NCI-H2196 treated with DMSO at 0.1 percent for 48 hours (cell line): ENCODE data around the gene SEC14L3.
"Not testable (repeated sequence)": the region's sequence is repeated elsewhere in the genome, so short reads cannot be mapped to it uniquely, and the experiment has no call there.

Experiments
- DNase-seq: peaks from one replicate; lab custom pipeline; 2025; ENCODE audit not compliant: unreplicated experiment; lab: John Stamatoyannopoulos, UW

Gene SEC14L3

DNA sequence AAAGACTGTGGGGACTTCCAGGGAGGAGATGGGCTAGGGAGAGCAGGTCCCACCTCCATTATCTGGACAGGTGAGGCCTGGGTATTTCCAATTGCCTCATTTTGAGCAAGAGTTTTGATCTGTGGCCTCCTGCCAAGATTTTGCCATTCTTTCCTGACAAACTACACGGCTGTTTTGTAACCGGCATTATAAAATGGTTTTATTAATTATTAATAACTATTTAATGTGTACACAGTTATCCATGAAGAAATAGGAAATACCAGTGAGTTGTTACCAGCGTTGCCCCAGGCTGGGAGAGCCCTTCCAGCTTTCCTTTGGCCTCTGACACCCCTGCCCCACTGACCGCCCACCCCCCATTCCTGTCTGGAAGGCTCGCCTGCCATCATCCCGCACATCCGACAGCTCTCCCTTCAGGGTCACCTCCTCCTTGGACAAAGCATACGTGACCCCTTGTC, 14.9 kb upstream of the SEC14L3 start:
- DNase-seq: no peak

DNA sequence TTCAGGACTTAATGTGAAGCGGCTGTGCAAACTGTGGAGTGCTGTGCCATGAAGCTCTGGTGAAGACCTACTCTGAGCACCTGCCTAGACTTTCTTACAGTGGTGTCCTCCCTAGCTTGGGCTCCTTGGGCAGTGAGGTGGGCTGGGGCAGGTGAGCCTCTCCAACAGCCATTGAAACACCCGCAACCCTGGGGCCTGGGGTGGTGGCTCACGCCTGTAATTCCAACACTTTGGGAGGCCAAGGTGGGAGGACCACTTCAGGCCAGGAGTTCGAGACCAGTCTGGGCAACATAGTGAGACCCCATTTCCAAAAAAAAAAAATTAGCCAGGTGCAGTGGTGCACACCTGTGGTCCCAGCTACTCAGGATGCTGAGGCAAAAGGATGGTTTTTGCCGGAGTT, 14.3 kb upstream of the SEC14L3 start:
- DNase-seq: no peak

DNA sequence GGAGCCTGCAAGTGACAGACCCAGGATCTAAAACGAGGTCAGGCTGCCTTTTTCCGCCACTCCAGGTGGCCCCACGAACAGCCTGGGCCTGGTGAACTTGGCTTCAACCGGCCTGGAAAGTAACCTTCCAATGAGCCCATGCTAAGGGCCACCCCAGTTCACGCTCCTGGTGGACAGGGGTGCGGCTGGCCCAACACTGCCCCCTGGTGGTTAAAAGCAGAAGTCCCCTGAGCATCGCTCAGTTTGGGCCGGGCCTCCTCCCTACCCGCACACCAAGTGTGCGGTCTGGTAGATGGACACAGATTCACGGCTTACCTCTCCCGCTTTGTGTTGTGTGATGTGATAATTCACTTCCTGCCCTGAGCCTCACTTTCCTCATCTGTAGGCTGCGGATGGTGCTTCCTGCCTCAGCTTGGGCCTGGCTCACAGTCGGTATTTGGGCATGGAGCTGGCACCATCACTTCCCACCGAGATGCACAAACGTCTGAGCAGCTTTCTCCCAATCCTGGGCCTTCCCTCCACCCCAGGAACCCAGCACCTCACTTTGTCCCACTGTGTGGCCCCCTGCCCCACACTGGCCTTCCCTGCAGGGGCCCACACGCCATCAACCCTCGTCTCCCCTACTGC, 13.7 kb upstream of the SEC14L3 start:
- no peak for DNase-seq

GRCh38 chr22:30483169-30483568, 11.4 kb upstream of the SEC14L3 start:
- DNase-seq: no peak

DNA sequence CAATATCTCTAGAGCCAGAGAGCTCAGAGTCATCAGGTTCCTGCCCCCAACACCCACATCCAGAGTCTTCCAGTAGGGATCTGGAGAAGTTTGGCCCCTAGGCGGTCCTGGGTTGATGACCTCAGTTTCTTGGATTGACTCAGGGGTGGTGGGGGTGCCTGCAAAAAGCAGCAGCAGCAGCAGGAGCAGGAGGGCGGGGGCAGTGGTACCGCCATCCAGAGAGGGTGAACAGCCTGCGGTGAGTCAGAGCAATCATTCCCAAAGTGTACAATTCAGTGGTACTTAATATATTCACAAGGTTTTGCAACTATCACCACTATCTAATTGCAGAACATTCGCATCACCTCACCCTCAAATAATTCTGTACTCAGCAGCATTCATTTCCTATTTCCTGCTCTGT, 9.9 kb upstream of the SEC14L3 start:
- no peak for DNase-seq

DNA sequence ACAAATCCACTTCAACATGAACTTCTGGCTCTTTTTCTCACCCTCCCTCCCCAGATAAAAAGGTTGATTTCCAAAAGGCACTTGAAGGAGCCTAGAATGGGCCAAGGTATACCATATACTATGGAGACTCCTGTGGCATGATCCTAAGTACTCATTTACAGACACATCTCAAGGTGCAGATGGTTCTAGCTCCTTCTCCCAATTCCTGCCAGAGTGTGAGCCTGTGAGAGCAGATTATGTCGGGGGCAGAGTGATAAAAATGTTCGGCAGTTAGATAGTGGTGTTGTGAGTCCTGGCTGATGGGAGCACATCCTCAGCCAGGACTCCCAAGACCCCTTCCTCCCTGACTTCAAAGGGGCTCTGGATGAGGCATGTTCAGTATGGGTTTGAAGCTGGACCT, 8.2 kb upstream of the SEC14L3 start:
- no peak for DNase-seq

DNA sequence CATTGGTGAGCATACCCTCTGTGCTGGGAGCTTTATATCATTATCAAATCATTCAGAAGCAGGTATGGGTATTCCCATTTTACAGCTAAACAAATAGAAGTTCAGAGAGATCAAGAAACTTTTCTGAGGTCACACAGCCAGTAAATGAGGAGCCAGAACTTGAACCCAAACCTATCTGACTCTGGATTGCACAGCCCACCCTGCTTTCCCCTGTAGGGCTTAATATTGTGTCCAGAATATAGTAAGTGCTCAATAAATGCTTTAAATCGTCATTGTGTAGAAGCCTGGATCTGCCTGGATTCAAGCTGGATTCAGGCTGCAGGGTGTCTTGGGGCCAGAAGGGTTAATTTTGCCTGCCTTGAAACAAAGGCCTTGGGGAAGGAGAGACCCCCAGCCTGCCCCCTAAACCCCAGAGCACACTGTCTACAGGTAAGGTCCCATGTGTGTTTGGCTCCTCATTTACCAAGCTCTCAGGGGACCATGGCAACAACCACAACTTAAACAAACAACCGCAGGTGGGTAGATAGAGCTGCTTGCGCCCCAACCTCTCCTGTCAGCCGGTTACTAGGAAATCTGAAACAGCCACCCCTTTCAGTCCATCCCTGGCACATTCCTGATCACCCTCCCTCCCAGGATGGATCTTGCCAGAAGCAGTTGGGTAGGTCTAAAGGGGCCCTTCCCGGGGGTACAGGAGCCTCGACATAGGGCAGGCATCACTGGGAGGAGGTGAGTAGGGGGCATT, 3.0 kb upstream of the SEC14L3 start:
- no peak for DNase-seq

- DNase-seq: no peak
These were observed 2.3 kb upstream of the SEC14L3 start for GRCh38 chr22:30474121-30474520.

DNA sequence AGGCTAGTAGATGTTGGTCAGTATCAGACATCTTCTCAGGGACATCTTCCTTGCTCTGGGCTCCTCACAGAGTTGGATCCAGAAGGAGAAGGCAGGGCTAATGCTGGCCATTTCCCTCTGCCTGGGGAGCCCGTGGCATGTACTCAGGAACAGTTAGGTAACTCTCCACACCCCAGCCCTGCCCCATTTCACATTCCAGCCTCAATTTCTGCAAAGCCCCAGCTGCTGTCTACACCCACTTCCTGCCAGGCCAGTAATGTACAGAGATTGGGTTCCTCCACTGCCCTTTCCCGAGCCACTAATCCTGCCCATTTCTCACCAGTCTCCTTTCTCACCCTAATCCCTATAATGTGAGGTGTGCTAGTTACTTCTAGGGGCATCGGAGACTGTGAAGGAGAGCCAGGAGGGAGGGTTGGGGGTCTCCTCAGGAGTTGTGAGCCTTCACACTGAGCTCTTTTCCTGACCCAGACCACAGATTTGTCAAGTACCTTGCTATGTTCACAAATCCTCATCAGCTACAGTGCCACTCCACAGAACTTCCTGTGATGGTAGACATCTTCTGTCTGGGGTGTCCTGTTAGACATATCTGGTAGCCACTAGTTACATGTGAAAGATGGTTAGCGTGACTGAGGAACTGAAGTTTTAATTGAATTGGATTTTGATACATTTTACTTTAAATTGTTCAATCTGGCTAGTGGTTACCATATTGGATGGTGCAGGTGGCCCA, 1.3 kb upstream of the SEC14L3 start:
- DNase-seq: no peak

DNA sequence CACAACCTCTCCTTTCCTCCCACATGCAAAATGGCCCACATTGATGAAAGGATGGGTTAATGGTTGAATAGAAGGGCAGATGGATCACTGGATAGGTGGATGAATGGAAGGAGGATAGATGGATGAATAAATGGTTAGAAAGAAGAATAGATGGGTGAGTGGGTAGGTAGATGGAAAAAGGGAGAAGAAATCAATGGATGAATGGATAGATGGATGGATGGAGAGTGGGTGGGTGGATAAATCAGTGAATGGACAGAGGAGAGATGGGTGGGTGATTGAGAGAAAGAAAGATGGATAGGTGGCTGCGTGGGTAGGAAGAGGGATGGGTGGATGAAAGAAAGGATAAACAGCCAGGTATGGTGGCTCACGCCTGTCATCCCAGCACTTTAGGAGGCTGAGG, 1.2 kb downstream of the SEC14L3 start:
- no peak for DNase-seq

DNA sequence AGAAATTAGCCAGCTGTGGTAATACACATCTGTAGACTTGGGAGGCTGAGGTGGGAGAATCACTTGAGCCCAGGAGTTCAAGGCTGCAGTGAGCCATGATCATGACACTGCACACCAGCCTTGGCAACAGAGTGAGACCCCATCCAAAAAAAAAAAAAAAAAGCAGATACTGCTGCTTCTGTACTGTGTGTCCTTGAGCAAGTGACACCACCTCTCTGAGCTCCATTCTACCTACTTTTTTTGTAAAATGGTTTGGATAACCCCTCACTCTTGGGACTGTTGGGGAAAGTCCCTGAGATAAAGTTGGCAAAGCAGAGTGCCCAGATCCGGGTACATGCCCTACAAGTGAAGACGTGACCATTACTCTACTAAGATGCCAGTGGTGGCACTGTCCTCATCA, 2.7 kb downstream of the SEC14L3 start:
- no peak for DNase-seq

DNA sequence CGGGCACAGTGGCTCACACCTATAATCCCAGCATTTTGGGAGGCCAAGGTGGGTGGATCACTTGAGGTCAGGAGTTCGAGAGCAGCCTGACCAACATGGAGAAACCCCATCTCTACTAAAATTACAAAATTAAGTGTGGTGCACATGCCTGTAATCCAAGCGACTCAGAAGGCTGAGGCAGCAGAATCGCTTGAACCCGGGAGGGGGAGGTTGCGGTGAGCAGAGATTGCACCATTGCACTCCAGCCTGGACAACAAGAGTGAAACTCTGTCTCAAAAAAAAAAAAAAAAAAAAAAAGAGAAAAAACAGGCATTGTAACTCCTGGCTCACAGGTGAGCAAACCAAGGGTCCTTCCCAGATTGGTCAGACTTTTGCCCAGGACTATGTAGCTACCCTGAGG, 11.3 kb downstream of the SEC14L3 start:
- DNase-seq: not testable (repeated sequence)

DNA sequence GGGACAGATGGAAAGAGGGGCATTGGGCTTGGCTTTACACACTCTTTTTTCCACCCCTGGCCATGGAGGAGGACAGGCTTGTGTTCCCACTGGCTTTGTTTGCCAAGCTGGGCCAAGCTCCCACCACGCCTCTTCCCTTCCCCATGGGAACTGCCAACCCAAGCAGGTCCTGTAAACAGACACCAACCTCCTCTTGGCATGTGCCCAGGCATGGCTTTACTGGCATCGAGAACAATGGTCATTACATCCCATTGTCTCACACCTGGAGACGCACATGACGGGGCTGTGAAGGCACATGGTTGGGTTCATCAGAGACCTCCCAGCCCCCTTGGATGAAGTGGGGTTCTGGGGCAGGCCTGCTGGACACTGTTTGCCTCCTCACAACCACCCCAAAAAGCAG, 11.7 kb downstream of the SEC14L3 start:
- peak; percentile 47 for DNase-seq

- no peak for DNase-seq
These were observed 12.4 kb downstream of the SEC14L3 start for GRCh38 chr22:30459181-30460052.

DNA sequence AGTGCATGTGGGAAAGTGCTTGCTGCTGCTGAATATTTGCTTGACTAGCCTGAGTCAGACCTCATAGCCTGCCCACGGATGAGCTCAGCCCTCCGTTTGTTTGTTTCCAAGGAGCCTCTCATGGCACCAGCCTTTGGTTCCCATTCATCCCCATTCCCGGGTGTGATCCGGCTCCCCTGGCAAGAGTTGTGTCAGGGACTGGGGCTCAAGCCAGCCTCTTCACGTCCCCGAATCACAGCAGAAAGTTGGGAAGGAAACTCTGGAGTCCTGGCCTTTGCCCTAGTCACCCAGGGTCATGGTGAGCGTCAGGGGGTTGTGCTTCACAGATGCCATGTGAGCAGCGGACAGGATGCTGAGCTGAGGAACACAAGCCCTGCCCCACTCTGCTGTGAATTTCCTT, 13.8 kb downstream of the SEC14L3 start:
- DNase-seq: no peak

DNA sequence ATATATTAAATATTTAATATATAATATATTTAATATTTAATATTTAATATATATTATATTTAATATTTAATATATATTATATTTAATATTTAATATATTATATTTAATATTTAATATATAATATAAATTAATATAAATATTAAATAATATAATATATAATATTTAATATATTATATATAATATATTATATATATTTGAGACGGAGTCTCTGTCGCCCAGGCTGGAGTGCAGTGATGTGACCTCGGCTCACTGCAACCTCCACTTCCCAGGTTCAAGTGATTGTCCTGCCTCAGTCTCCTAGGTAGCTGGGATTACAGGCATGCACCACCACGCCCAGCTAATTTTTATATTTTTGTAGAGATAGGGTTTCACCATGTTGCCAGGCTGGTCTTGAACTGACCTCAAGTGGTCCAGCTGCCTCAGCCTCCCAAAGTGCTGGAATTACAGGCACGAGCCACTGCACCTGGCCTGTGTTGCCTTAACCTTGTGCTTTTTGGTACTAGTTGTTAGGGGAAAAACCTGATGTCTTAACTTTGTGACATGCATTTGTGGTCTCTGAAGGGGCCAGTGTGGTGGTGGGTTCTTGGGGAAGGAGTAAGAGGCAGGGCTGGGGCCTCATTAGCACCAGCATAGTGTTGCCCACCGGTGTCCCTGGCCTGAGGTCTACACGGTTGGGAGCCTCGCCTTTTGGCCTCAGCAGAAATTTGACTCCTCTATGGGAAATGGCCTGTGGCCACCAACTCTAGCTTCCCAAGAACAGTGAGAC, 16.6 kb downstream of the SEC14L3 start:
- no peak for DNase-seq

- no peak for DNase-seq
These were observed 17.9 kb downstream of the SEC14L3 start for GRCh38 chr22:30453731-30454510.

GRCh38 chr22:30452861-30453260, 19.0 kb downstream of the SEC14L3 start:
- DNase-seq: no peak

DNA sequence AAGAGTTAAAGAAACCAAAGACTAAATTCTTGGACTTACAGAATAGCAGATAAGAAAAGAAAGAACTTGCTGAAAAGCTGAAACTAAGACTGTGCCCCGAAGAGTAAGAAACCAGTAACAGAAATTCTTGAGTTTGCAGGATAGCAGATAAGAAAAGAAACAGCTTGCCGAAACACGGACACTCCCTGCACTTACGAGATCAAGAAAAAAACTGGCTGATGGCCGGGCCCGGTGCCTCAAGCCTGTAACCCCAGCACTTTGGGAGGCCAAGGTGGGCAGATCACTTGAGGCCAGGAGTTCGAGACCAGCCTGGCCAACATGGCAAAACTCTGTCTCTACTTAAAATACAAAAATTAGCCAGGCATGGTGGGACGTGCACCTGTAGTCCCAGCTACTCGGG, 20.3 kb downstream of the SEC14L3 start:
- DNase-seq: not testable (repeated sequence)

DNA sequence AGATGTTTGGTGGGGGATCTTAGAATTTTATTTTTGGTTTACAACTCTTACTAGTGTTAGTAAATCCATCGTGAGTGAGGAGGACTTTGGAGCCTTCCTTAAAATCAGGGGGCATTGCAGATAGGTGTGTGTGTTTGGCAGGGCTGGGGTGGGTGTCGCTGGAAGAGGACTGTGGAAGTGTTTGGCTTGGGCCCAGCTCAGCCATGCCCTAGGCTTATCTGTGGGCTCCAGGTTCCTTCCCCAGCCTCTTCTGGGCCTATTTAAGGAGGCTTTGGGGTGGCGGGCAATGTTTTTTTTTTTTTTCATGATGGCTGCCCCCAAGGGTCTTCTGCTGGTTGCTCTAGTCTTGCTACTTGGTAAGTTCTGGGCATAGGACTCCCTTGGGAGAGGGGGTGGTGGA, 24.2 kb downstream of the SEC14L3 start:
- no peak for DNase-seq
